ENCODE measurements around the gene DDIT3.

Gene DDIT3

DNA sequence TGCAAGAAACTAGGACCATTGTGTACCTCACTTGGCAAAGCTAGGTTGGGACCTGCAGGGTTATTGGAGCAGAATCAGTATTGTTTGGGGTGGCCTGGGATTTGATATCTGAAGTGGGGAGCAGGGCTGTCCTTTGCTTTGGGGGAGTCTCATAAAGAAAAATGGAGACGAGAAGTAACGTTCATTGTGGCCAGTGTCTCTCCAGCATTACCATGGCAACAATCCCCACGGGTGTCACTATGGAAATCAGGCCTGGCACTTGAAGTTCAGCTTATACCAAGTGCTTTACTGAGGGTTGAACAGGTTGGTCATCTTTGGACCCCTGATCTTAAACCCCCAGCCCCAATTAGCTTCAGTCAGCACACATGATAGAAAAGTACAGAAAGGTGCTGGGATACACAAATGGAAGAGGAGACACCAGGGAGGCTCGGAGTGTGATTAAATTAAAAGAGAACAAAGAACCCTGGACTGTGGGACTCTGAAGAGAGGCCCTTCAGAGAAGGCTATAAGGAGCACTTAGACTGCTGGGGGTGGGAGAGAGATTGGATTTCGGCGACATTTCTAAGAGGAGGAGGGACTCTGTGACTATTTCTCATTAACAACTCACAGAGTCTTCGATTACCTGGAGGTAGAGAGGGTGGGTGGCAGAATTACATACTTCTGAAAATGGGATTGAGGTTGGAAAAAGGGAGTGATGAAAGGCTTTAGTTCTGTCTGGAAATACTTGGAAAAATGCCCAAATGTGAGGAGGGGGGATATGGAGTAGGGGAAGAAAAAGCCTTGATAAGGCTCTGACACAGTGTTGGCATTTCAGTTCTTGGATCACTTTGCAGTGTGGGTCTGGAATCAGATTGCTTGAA, 33.3 kb upstream of the DDIT3 start:
- 59 to 79% methylated on average over 5 to 7 of the region's 7 CpGs for WGBS, 2 experiments
- Histone ChIP-seq H3K27me3 (ENCODE audit: control insufficient read depth, insufficient read depth, low read length, poor library complexity, severe bottlenecking) (peaks cover 22% of the 10 kb centered on the region), H3K4me1 (ENCODE audit: control insufficient read depth, insufficient read depth, low read length) (peaks cover 28% of the 10 kb centered on the region), H3K9me3 (ENCODE audit: control insufficient read depth, low read length) (no peaks in the 10 kb centered on the region), H3K4me3 (ENCODE audit: insufficient read depth, low read depth, low read length) (no peak overlapping the region), H3K27ac (ENCODE audit: insufficient read depth, low read depth, low read length, poor library complexity, severe bottlenecking) (no peak overlapping the region), H3K36me3 (ENCODE audit: control insufficient read depth, insufficient read depth, low read length) (no peaks in the 10 kb centered on the region)

DNA sequence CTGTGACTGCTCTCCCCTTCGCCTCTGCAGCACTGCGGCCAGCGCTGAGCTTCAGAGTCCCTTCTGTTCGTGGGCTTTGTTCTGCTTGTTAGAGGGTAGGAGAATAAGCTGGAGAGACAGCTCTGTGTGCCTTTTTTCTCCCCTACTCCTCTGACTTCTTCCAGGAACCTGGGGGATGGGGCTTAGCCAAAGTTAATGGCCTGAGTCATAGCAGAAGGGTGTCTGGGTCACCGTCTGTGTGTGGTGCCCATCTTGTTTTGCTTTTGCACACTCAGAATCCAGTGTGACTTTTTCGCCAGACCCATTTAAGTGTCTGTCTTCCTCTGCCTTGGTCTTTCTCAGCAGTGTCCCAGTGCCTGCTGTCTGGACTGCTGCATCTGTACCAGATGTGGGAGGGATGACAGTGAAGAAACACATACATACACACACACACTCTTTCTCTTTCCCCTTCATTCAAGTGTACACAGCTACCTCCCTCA, 32.6 kb upstream of the DDIT3 start:
- peaks cover 28% of the 10 kb centered on the region for H3K4me1 ChIP-seq (ENCODE audit: control insufficient read depth, insufficient read depth, low read length)
- peaks cover 29% of the 10 kb centered on the region for H3K27me3 ChIP-seq (ENCODE audit: control insufficient read depth, insufficient read depth, low read length, poor library complexity, severe bottlenecking)
- no peaks in the 10 kb centered on the region for H3K9me3 ChIP-seq (ENCODE audit: control insufficient read depth, low read length)
- 32 to 47% methylated on average over 6 of the region's 6 CpGs for WGBS, 2 experiments
- H3K36me3 ChIP-seq (ENCODE audit: control insufficient read depth, insufficient read depth, low read length), result no peaks in the 10 kb centered on the region
- H3K27ac ChIP-seq (ENCODE audit: insufficient read depth, low read depth, low read length, poor library complexity, severe bottlenecking), result no peak overlapping the region
- no peak overlapping the region for H3K4me3 ChIP-seq (ENCODE audit: insufficient read depth, low read depth, low read length)

DNA sequence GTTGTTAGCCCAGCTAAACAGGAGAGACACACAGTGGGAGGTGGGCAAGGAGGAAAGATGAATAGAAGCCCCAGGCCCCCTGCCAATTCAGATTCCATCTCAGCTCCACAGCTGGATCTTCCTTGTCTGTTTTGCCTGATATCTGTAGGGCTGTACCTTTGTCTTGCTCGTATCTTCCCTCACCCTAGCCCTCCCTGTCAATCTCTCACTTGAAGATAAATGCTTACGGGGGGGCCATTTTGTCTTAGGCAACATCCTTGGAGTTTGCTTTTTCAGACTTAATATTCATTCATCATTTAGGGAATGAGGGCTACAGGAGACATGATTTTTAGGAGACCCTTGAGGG, 32.0 kb upstream of the DDIT3 start:
- Histone ChIP-seq H3K27ac (ENCODE audit: insufficient read depth, low read depth, low read length, poor library complexity, severe bottlenecking) (no peak overlapping the region), H3K4me1 (ENCODE audit: control insufficient read depth, insufficient read depth, low read length) (peaks cover 28% of the 10 kb centered on the region), H3K9me3 (ENCODE audit: control insufficient read depth, low read length) (no peaks in the 10 kb centered on the region), H3K27me3 (ENCODE audit: control insufficient read depth, insufficient read depth, low read length, poor library complexity, severe bottlenecking) (peaks cover 33% of the 10 kb centered on the region), H3K36me3 (ENCODE audit: control insufficient read depth, insufficient read depth, low read length) (no peaks in the 10 kb centered on the region), H3K4me3 (ENCODE audit: insufficient read depth, low read depth, low read length) (no peak overlapping the region)
- 20 to 24% methylated on average over 2 of the region's 2 CpGs for WGBS, 2 experiments

DNA sequence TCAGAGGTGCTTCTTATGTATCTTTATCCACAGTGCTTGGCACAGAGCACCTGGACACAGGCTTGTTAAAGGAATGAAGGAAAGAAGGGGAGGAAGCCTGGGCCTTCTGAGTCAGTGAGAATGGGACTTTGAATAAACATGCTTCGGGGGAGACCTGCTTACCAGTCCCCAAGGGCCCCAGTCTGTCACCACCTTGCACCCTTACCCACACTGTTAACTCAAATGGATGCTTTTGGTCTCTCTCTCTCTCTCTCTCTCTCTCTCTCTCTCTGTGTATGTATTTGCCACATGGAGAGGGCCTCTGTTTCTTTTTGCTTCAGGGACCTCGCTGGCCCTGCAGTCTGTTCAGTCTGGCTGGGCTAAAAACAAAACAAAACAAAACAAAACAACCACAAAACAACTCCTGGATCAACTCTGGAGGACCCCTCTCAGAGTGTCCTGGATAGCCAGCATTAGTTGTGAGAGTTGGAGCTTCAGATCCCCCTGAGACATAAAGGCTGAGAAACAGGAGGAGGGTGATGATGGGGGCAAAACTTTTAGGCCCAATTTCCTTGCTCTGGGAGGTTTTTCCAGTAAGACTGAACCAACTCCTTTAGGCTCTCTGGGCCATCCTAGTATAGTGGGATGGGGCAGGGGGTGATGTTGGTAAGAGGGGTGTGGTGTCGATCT, 31.5 kb upstream of the DDIT3 start:
- H3K27ac ChIP-seq (ENCODE audit: insufficient read depth, low read depth, low read length, poor library complexity, severe bottlenecking), result no peak overlapping the region
- 53 to 62% methylated on average over 3 of the region's 3 CpGs for WGBS, 2 experiments
- H3K4me3 ChIP-seq (ENCODE audit: insufficient read depth, low read depth, low read length), result no peak overlapping the region
- H3K27me3 ChIP-seq (ENCODE audit: control insufficient read depth, insufficient read depth, low read length, poor library complexity, severe bottlenecking), result peaks cover 33% of the 10 kb centered on the region
- peaks cover 28% of the 10 kb centered on the region for H3K4me1 ChIP-seq (ENCODE audit: control insufficient read depth, insufficient read depth, low read length)
- H3K9me3 ChIP-seq (ENCODE audit: control insufficient read depth, low read length), result no peaks in the 10 kb centered on the region
- no peaks in the 10 kb centered on the region for H3K36me3 ChIP-seq (ENCODE audit: control insufficient read depth, insufficient read depth, low read length)

DNA sequence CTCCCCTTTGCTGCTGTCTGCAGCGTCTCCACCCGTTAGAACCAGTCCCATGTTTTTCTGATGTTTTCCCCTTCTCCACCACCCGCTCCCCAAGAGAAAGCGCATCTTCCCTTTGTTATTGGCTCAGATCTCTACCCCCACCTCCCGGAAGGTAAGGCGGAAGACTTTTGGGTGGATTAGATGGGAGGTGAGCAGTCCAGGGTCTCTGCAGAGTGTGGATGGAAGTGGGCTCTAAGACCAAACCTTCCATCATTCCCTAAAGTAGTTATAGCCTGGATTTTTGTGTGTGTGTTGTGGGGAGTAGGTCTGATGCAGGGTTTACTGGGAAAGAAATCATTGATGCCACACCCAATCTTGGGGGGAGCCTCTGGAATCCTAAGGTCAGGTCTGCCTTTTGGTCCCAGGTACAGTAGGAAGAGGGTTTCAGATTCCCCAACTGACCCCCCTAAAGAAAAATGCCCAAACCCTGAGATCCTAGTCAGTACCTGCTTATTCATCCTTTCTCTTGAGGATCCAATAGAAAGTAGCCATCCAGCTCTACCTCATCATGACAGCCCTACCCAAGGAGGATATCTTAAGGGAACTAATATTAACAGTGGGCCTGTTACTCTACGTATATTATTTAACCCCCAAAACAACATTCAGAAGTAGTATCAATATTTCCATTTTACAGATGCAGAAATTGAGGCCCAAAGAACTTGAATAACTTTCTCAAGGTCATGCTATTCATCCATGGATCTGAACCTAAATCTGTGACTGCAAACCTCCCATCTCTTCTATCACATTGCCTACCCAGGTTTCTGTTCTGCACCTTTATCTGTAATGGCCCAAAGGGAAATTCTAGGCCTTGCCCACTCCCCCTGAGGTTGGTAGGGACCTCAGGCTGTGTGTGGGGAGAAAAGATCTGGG, 30.6 kb upstream of the DDIT3 start:
- no peak overlapping the region for H3K27ac ChIP-seq (ENCODE audit: insufficient read depth, low read depth, low read length, poor library complexity, severe bottlenecking)
- no peaks in the 10 kb centered on the region for H3K9me3 ChIP-seq (ENCODE audit: control insufficient read depth, low read length)
- peak overlapping the region; percentile 66 for H3K4me3 ChIP-seq (ENCODE audit: insufficient read depth, low read depth, low read length)
- peaks cover 33% of the 10 kb centered on the region for H3K27me3 ChIP-seq (ENCODE audit: control insufficient read depth, insufficient read depth, low read length, poor library complexity, severe bottlenecking)
- 26 to 27% methylated on average over 5 to 6 of the region's 7 CpGs for WGBS, 2 experiments
- H3K4me1 ChIP-seq (ENCODE audit: control insufficient read depth, insufficient read depth, low read length), result peaks cover 32% of the 10 kb centered on the region
- H3K36me3 ChIP-seq (ENCODE audit: control insufficient read depth, insufficient read depth, low read length), result no peaks in the 10 kb centered on the region

DNA sequence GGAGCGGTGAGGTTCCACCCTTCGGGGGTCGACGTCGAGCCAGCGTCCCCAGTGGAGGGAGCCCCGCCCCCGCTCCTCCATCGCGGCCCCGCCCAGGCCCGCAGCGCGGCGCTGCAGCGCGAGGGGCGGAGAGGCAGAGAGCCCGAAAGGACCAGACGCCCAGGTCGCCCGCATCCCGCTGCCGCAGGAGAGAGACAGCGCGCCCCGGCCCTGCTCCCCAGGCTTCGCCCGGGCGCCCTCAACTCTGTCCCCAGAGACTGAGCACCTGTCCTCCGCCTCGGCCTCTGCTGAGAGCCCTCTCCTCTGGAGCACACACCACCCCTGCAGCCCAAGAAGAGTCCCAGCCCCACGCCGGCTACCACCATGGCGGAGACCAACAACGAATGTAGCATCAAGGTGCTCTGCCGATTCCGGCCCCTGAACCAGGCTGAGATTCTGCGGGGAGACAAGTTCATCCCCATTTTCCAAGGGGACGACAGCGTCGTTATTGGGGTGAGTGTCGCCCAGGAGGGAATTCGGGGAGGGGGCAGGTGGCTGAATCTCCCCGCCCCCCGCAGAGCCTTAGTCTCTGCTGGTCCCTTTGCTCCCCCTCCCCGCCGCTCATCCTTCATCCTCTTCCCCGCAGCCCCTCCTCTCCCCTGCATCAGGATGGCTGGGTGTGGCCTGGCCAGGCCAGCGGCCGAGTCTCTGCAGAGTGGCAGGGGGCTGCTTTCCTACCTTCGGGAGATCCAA, 29.8 kb upstream of the DDIT3 start, which contains the start of gene KIF5A:
KIF5A (plus strand) TSS at position 136 of the 732 bp plus-strand sequence; CDS start at position 364, 228 bp downstream.
- peak within 1 kb of the TSS; percentile 66 for H3K4me3 ChIP-seq (ENCODE audit: insufficient read depth, low read depth, low read length)
- no peaks in the 10 kb centered on the region for H3K36me3 ChIP-seq (ENCODE audit: control insufficient read depth, insufficient read depth, low read length)
- no peaks in the 10 kb centered on the region for H3K9me3 ChIP-seq (ENCODE audit: control insufficient read depth, low read length)
- 0% methylated on average over 52 of the region's 52 CpGs for WGBS, 2 experiments
- peaks cover 33% of the 10 kb centered on the region for H3K27me3 ChIP-seq (ENCODE audit: control insufficient read depth, insufficient read depth, low read length, poor library complexity, severe bottlenecking)
- H3K4me1 ChIP-seq (ENCODE audit: control insufficient read depth, insufficient read depth, low read length), result peaks cover 32% of the 10 kb centered on the region
- no peak within 1 kb of the TSS for H3K27ac ChIP-seq (ENCODE audit: insufficient read depth, low read depth, low read length, poor library complexity, severe bottlenecking)

DNA sequence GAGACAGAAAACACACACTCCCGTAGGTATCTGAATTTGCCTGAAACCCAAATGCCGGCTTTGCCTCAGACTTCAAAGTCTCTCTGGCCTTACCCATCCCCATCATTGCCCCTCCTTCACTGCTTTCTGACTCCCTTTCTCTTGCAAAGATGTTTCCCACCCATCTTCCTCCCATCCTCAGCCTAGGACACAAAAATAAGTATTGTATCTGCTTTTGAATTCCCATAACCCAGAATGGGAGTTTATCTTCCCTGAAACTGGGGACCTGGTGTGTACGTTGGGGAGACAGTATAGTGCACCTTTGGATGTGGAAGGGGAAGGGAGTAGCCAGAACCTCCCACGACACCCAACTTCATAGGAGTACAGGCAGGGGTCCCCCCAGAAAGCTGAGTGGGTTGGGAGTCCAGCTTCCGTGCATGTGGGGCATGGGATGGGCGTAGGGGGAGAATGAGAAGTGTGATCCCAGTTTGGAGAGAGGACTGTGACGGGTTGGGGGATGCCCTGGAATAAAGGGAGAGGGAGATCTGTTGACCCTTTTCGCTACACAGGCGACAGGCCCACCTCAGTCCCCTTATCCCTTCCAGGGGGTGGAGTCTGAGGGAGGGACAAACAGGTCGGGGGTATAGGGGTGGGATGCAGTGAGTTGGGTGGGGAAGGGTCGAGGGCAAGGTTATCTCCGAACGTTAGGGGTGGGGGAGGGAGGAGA, 29.0 kb upstream of the DDIT3 start:
- H3K27ac ChIP-seq (ENCODE audit: insufficient read depth, low read depth, low read length, poor library complexity, severe bottlenecking), result no peak overlapping the region

DNA sequence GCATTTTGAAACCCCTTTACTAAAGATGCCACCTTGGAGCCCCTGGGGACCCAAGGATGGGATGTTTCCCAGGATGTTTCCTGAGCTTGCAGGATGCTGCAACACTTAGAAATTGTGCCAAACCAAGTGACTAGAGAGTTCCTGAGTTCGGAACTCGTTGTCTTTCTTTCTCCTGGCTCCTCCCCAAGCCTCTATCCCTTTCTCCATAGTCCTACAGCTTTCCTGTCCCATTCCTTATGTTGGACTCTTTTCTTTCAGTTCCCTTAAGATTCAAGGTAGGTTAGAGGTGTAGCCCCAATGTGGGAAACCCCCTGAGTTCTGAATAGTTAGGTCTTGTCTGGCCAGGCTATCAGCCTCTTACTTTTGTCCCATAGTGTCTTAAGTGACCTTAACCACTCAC, 28.2 kb upstream of the DDIT3 start:
- Histone ChIP-seq H3K4me1 (ENCODE audit: control insufficient read depth, insufficient read depth, low read length) (peaks cover 28% of the 10 kb centered on the region), H3K4me3 (ENCODE audit: insufficient read depth, low read depth, low read length) (no peak overlapping the region), H3K27me3 (ENCODE audit: control insufficient read depth, insufficient read depth, low read length, poor library complexity, severe bottlenecking) (peaks cover 33% of the 10 kb centered on the region), H3K9me3 (ENCODE audit: control insufficient read depth, low read length) (no peaks in the 10 kb centered on the region), H3K36me3 (ENCODE audit: control insufficient read depth, insufficient read depth, low read length) (no peaks in the 10 kb centered on the region), H3K27ac (ENCODE audit: insufficient read depth, low read depth, low read length, poor library complexity, severe bottlenecking) (no peak overlapping the region)
- 72 to 88% methylated on average over 2 of the region's 2 CpGs for WGBS, 2 experiments

More for the DNA sequence above, 29.0 kb upstream of the DDIT3 start:
- H3K4me3 ChIP-seq (ENCODE audit: insufficient read depth, low read depth, low read length), result peak overlapping the region; percentile 66
- H3K27me3 ChIP-seq (ENCODE audit: control insufficient read depth, insufficient read depth, low read length, poor library complexity, severe bottlenecking), result peaks cover 33% of the 10 kb centered on the region
- no peaks in the 10 kb centered on the region for H3K36me3 ChIP-seq (ENCODE audit: control insufficient read depth, insufficient read depth, low read length)
- H3K9me3 ChIP-seq (ENCODE audit: control insufficient read depth, low read length), result no peaks in the 10 kb centered on the region
- peaks cover 32% of the 10 kb centered on the region for H3K4me1 ChIP-seq (ENCODE audit: control insufficient read depth, insufficient read depth, low read length)
- 31 to 34% methylated on average over 13 of the region's 13 CpGs for WGBS, 2 experiments

DNA sequence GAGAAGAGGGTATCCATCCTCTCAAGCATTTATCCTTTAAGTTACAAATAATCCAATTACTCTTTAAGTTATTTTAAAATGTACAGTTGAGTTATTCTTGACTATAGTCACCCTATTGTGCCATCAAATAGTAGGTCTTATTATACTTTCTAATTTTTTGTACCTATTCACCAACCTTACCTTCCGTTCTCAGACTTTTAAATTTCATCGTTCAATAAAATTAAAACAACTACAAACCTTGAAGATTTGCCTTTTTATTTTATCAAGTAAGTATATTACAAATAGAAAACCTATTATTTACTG, 27.6 kb upstream of the DDIT3 start:
- no peak overlapping the region for H3K27ac ChIP-seq (ENCODE audit: insufficient read depth, low read depth, low read length, poor library complexity, severe bottlenecking)
- WGBS, 2 experiments, result 80 to 100% methylated on average over 1 to 2 of the region's 2 CpGs
- peaks cover 33% of the 10 kb centered on the region for H3K27me3 ChIP-seq (ENCODE audit: control insufficient read depth, insufficient read depth, low read length, poor library complexity, severe bottlenecking)
- H3K9me3 ChIP-seq (ENCODE audit: control insufficient read depth, low read length), result no peaks in the 10 kb centered on the region
- H3K4me1 ChIP-seq (ENCODE audit: control insufficient read depth, insufficient read depth, low read length), result peaks cover 23% of the 10 kb centered on the region
- H3K36me3 ChIP-seq (ENCODE audit: control insufficient read depth, insufficient read depth, low read length), result no peaks in the 10 kb centered on the region
- no peak overlapping the region for H3K4me3 ChIP-seq (ENCODE audit: insufficient read depth, low read depth, low read length)

Data from ectodermal cell (in vitro differentiated cells).